ENCODE data around the gene CBLL1.

The CBLL1 gene

GRCh38 chr7:107743567-107744344 lies at the start of gene CBLL1:
CBLL1 (plus strand) TSS chr7:107744142; CDS start chr7:107744164, 22 bp downstream.
- peaks cover 33% of the 10 kb centered on the region for H3K4me1 Mint-ChIP-seq
- DNase-seq (ENCODE audit: low spot score in 2 of 2): peak; percentile 96 to 98
- peak; percentile 92 for ATAC-seq (replicated peaks; ENCODE audit: extremely low read depth, poor library complexity, severe bottlenecking)
- peak within 1 kb of the TSS; percentile 100 for H3K27ac Mint-ChIP-seq (ENCODE audit: low read depth)
- peaks cover 16% of the 10 kb centered on the region for H3K36me3 Mint-ChIP-seq (ENCODE audit: insufficient read depth)
- no peaks in the 10 kb centered on the region for H3K27me3 Mint-ChIP-seq
- peak within 1 kb of the TSS; percentile 89 for H3K4me3 Mint-ChIP-seq
- H3K9me3 Mint-ChIP-seq: no peaks in the 10 kb centered on the region

- Mint-ChIP-seq H3K27me3 (peaks cover 29% of the 10 kb centered on the region), H3K4me1 (no peaks in the 10 kb centered on the region), H3K27ac (ENCODE audit: low read depth) (no peak overlapping the region), H3K4me3 (no peak overlapping the region), H3K36me3 (ENCODE audit: insufficient read depth) (no peaks in the 10 kb centered on the region), H3K9me3 (no peaks in the 10 kb centered on the region)
- ATAC-seq (replicated peaks; ENCODE audit: extremely low read depth, poor library complexity, severe bottlenecking): no peak
- DNase-seq (ENCODE audit: low spot score in 2 of 2): no peak
Observed at GRCh38 chr7:107694386-107694785, 49.6 kb upstream of the CBLL1 start.

- Mint-ChIP-seq H3K36me3 (ENCODE audit: insufficient read depth) (no peaks in the 10 kb centered on the region), H3K27me3 (peaks cover 45% of the 10 kb centered on the region), H3K4me1 (no peaks in the 10 kb centered on the region), H3K27ac (ENCODE audit: low read depth) (no peak overlapping the region), H3K4me3 (no peak overlapping the region), H3K9me3 (no peaks in the 10 kb centered on the region)
- DNase-seq (ENCODE audit: low spot score in 2 of 2) (no peak), ATAC-seq (replicated peaks; ENCODE audit: extremely low read depth, poor library complexity, severe bottlenecking) (no peak)
Observed at GRCh38 chr7:107696330-107696946, 47.5 kb upstream of the CBLL1 start.

- H3K27me3 Mint-ChIP-seq: peaks cover 41% of the 10 kb centered on the region
- no peak overlapping the region for H3K4me3 Mint-ChIP-seq
- DNase-seq (ENCODE audit: low spot score in 2 of 2): no peak
- H3K4me1 Mint-ChIP-seq: no peaks in the 10 kb centered on the region
- no peak overlapping the region for H3K27ac Mint-ChIP-seq (ENCODE audit: low read depth)
- ATAC-seq (replicated peaks; ENCODE audit: extremely low read depth, poor library complexity, severe bottlenecking): no peak
- no peaks in the 10 kb centered on the region for H3K36me3 Mint-ChIP-seq (ENCODE audit: insufficient read depth)
- no peaks in the 10 kb centered on the region for H3K9me3 Mint-ChIP-seq
Observed at GRCh38 chr7:107697321-107698049, 46.5 kb upstream of the CBLL1 start.

GRCh38 chr7:107700570-107700969 lies 43.4 kb upstream of the CBLL1 start:
- H3K4me1 Mint-ChIP-seq: no peaks in the 10 kb centered on the region
- DNase-seq (ENCODE audit: low spot score in 2 of 2): no peak
- H3K9me3 Mint-ChIP-seq: no peaks in the 10 kb centered on the region
- H3K36me3 Mint-ChIP-seq (ENCODE audit: insufficient read depth): no peaks in the 10 kb centered on the region
- H3K4me3 Mint-ChIP-seq: no peak overlapping the region
- no peak overlapping the region for H3K27ac Mint-ChIP-seq (ENCODE audit: low read depth)
- no peak for ATAC-seq (replicated peaks; ENCODE audit: extremely low read depth, poor library complexity, severe bottlenecking)
- peaks cover 18% of the 10 kb centered on the region for H3K27me3 Mint-ChIP-seq

GRCh38 chr7:107701191-107701590 lies 42.8 kb upstream of the CBLL1 start:
- H3K4me1 Mint-ChIP-seq: no peaks in the 10 kb centered on the region
- no peaks in the 10 kb centered on the region for H3K36me3 Mint-ChIP-seq (ENCODE audit: insufficient read depth)
- no peak for ATAC-seq (replicated peaks; ENCODE audit: extremely low read depth, poor library complexity, severe bottlenecking)
- no peaks in the 10 kb centered on the region for H3K9me3 Mint-ChIP-seq
- no peak overlapping the region for H3K27ac Mint-ChIP-seq (ENCODE audit: low read depth)
- no peak for DNase-seq (ENCODE audit: low spot score in 2 of 2)
- peaks cover 18% of the 10 kb centered on the region for H3K27me3 Mint-ChIP-seq
- H3K4me3 Mint-ChIP-seq: no peak overlapping the region

GRCh38 chr7:107703219-107703618 lies 40.7 kb upstream of the CBLL1 start:
- Mint-ChIP-seq H3K27me3 (peaks cover 18% of the 10 kb centered on the region), H3K36me3 (ENCODE audit: insufficient read depth) (no peaks in the 10 kb centered on the region), H3K4me3 (no peak overlapping the region), H3K9me3 (no peaks in the 10 kb centered on the region), H3K4me1 (no peaks in the 10 kb centered on the region), H3K27ac (ENCODE audit: low read depth) (no peak overlapping the region)
- no peak for ATAC-seq (replicated peaks; ENCODE audit: extremely low read depth, poor library complexity, severe bottlenecking)
- no peak for DNase-seq (ENCODE audit: low spot score in 2 of 2)

- ATAC-seq (replicated peaks; ENCODE audit: extremely low read depth, poor library complexity, severe bottlenecking): no peak
- no peak overlapping the region for H3K27ac Mint-ChIP-seq (ENCODE audit: low read depth)
- no peaks in the 10 kb centered on the region for H3K9me3 Mint-ChIP-seq
- DNase-seq (ENCODE audit: low spot score in 2 of 2): no peak
- H3K4me1 Mint-ChIP-seq: no peaks in the 10 kb centered on the region
- no peaks in the 10 kb centered on the region for H3K36me3 Mint-ChIP-seq (ENCODE audit: insufficient read depth)
- H3K4me3 Mint-ChIP-seq: no peak overlapping the region
- peaks cover 18% of the 10 kb centered on the region for H3K27me3 Mint-ChIP-seq
Observed at GRCh38 chr7:107703872-107704271, 40.1 kb upstream of the CBLL1 start.

GRCh38 chr7:107708956-107709355 lies 35.0 kb upstream of the CBLL1 start:
- Mint-ChIP-seq H3K36me3 (ENCODE audit: insufficient read depth) (no peaks in the 10 kb centered on the region), H3K9me3 (no peaks in the 10 kb centered on the region), H3K27me3 (peaks cover 3% of the 10 kb centered on the region), H3K4me1 (no peaks in the 10 kb centered on the region), H3K4me3 (no peak overlapping the region), H3K27ac (ENCODE audit: low read depth) (no peak overlapping the region)
- DNase-seq (ENCODE audit: low spot score in 2 of 2) (no peak), ATAC-seq (replicated peaks; ENCODE audit: extremely low read depth, poor library complexity, severe bottlenecking) (no peak)

- Mint-ChIP-seq H3K9me3 (no peaks in the 10 kb centered on the region), H3K4me3 (no peak overlapping the region), H3K27ac (ENCODE audit: low read depth) (no peak overlapping the region), H3K4me1 (no peaks in the 10 kb centered on the region), H3K27me3 (peaks cover 9% of the 10 kb centered on the region), H3K36me3 (ENCODE audit: insufficient read depth) (no peaks in the 10 kb centered on the region)
- ATAC-seq (replicated peaks; ENCODE audit: extremely low read depth, poor library complexity, severe bottlenecking) (no peak), DNase-seq (ENCODE audit: low spot score in 2 of 2) (no peak)
Observed at GRCh38 chr7:107711301-107711700, 32.6 kb upstream of the CBLL1 start.

- H3K27ac Mint-ChIP-seq (ENCODE audit: low read depth): no peak overlapping the region
- peaks cover 9% of the 10 kb centered on the region for H3K27me3 Mint-ChIP-seq
- no peaks in the 10 kb centered on the region for H3K36me3 Mint-ChIP-seq (ENCODE audit: insufficient read depth)
- H3K4me1 Mint-ChIP-seq: no peaks in the 10 kb centered on the region
- ATAC-seq (replicated peaks; ENCODE audit: extremely low read depth, poor library complexity, severe bottlenecking): no peak
- H3K4me3 Mint-ChIP-seq: no peak overlapping the region
- no peak for DNase-seq (ENCODE audit: low spot score in 2 of 2)
- H3K9me3 Mint-ChIP-seq: no peaks in the 10 kb centered on the region
Observed at GRCh38 chr7:107712025-107712424, 31.9 kb upstream of the CBLL1 start.

- ATAC-seq (replicated peaks; ENCODE audit: extremely low read depth, poor library complexity, severe bottlenecking): no peak
- Mint-ChIP-seq H3K27me3 (peaks cover 9% of the 10 kb centered on the region), H3K36me3 (ENCODE audit: insufficient read depth) (no peaks in the 10 kb centered on the region), H3K4me3 (no peak overlapping the region), H3K4me1 (no peaks in the 10 kb centered on the region), H3K9me3 (no peaks in the 10 kb centered on the region), H3K27ac (ENCODE audit: low read depth) (no peak overlapping the region)
- no peak for DNase-seq (ENCODE audit: low spot score in 2 of 2)
Observed at GRCh38 chr7:107712896-107713295, 31.0 kb upstream of the CBLL1 start.

- no peaks in the 10 kb centered on the region for H3K36me3 Mint-ChIP-seq (ENCODE audit: insufficient read depth)
- DNase-seq (ENCODE audit: low spot score in 2 of 2) (no peak), ATAC-seq (replicated peaks; ENCODE audit: extremely low read depth, poor library complexity, severe bottlenecking) (no peak)
- peaks cover 20% of the 10 kb centered on the region for H3K27me3 Mint-ChIP-seq
- no peak overlapping the region for H3K4me3 Mint-ChIP-seq
- H3K4me1 Mint-ChIP-seq: no peaks in the 10 kb centered on the region
- H3K9me3 Mint-ChIP-seq: no peaks in the 10 kb centered on the region
- no peak overlapping the region for H3K27ac Mint-ChIP-seq (ENCODE audit: low read depth)
Observed at GRCh38 chr7:107715531-107715930, 28.4 kb upstream of the CBLL1 start.
